ENCODE data around the gene ZNF774.
A peak's percentile ranks its signal among the peaks of the same experiment; 100 is the strongest.
"Not testable (repeated sequence)": the region's sequence is repeated elsewhere in the genome, so short reads cannot be mapped to it uniquely, and the experiment has no call there.

Gene ZNF774

GRCh38 chr15:90352107-90352893 is at the start of gene ZNF774:
Gene ZNF774, plus strand, starts transcription at chr15:90352284. Its CDS starts 2,377 bp downstream, at chr15:90354661.
- peak; percentile 82 for DNase-seq

- not testable (repeated sequence) for DNase-seq
Measured at GRCh38 chr15:90305355-90305754, 46.7 kb upstream of the ZNF774 start.

GRCh38 chr15:90305932-90306331 is 46.2 kb upstream of the ZNF774 start:
- DNase-seq = no peak

- peak; percentile 35 for DNase-seq
Measured at GRCh38 chr15:90306560-90306959, 45.5 kb upstream of the ZNF774 start.

- DNase-seq = no peak
Measured at GRCh38 chr15:90307661-90308060, 44.4 kb upstream of the ZNF774 start.

- no peak for DNase-seq
Measured at GRCh38 chr15:90309020-90309419, 43.1 kb upstream of the ZNF774 start.

GRCh38 chr15:90315278-90315982 is 36.7 kb upstream of the ZNF774 start:
- DNase-seq = no peak

- no peak for DNase-seq
Measured at GRCh38 chr15:90316139-90316538, 35.9 kb upstream of the ZNF774 start.

- DNase-seq = no peak
Measured at GRCh38 chr15:90318591-90318990, 33.5 kb upstream of the ZNF774 start.

- DNase-seq = peak; percentile 53
Measured at GRCh38 chr15:90320062-90320884, 31.8 kb upstream of the ZNF774 start.

- no peak for DNase-seq
Measured at GRCh38 chr15:90320885-90321278, 31.2 kb upstream of the ZNF774 start.

- no peak for DNase-seq
Measured at GRCh38 chr15:90322538-90322937, 29.5 kb upstream of the ZNF774 start.

- DNase-seq = no peak
Measured at GRCh38 chr15:90325726-90326125, 26.4 kb upstream of the ZNF774 start.

GRCh38 chr15:90326441-90326840 is 25.6 kb upstream of the ZNF774 start:
- no peak for DNase-seq

GRCh38 chr15:90327311-90327710 is 24.8 kb upstream of the ZNF774 start:
- DNase-seq = no peak

- no peak for DNase-seq
Measured at GRCh38 chr15:90334304-90334731, 17.8 kb upstream of the ZNF774 start.

- no peak for DNase-seq
Measured at GRCh38 chr15:90336705-90337141, 15.4 kb upstream of the ZNF774 start.

- DNase-seq = no peak
Measured at GRCh38 chr15:90337256-90337655, 14.8 kb upstream of the ZNF774 start.

GRCh38 chr15:90338532-90338931 is 13.6 kb upstream of the ZNF774 start:
- DNase-seq = no peak

- no peak for DNase-seq
Measured at GRCh38 chr15:90340345-90340744, 11.7 kb upstream of the ZNF774 start.

- no peak for DNase-seq
Measured at GRCh38 chr15:90343302-90343790, 8.7 kb upstream of the ZNF774 start.

- DNase-seq = no peak
Measured at GRCh38 chr15:90344662-90345061, 7.4 kb upstream of the ZNF774 start.

- DNase-seq = no peak
Measured at GRCh38 chr15:90345857-90346256, 6.2 kb upstream of the ZNF774 start.

Measured in stimulated activated CD4-positive, alpha-beta T cell treated with anti-CD3 and anti-CD28 coated beads, Interleukin-4, amount 100 ng/mL, for 1 hour (primary cell).